22Rv1 (cell line): ENCODE results near the gene NSD1.

Source experiments
- ZFX ChIP-seq: fragments of 450-650 bp; IDR thresholded peaks from 2 replicates; pipeline ENCODE4 v1.6.1; 2017; ENCODE audit warnings: antibody characterized with exemption, borderline replicate concordance
- TF ChIP-seq, protein P1 (sequence below): fragments of 450-650 bp; IDR thresholded peaks from 2 replicates; pipeline ENCODE4 v1.5.1; 2017; ENCODE audit warnings: mild to moderate bottlenecking

DNA sequence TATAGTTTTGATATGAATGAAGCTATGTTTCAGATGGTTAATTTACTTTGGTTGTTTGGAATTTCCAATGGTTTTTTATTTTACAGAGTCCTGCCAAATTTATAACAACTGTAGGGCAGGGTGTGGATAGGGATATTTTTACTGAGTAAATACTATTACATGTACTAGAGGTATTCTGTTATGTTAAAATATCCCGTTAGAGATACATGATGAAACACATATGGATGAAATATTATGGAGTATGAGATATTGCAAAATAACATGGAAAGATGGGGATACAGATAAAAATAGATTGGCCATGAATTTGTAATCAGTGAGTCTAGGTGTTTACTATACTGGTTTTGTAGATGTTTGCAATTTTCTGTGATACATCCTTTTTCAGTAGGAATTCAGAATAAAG, 93.3 kb downstream of the NSD1 start:
- TF ChIP-seq, protein P1, sequence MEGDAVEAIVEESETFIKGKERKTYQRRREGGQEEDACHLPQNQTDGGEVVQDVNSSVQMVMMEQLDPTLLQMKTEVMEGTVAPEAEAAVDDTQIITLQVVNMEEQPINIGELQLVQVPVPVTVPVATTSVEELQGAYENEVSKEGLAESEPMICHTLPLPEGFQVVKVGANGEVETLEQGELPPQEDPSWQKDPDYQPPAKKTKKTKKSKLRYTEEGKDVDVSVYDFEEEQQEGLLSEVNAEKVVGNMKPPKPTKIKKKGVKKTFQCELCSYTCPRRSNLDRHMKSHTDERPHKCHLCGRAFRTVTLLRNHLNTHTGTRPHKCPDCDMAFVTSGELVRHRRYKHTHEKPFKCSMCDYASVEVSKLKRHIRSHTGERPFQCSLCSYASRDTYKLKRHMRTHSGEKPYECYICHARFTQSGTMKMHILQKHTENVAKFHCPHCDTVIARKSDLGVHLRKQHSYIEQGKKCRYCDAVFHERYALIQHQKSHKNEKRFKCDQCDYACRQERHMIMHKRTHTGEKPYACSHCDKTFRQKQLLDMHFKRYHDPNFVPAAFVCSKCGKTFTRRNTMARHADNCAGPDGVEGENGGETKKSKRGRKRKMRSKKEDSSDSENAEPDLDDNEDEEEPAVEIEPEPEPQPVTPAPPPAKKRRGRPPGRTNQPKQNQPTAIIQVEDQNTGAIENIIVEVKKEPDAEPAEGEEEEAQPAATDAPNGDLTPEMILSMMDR: no peak
- TF ChIP-seq ZFX: no peak
